DOHH2 (cell line): ENCODE results near the gene TTLL8.

Experiments
- CTCF ChIP-seq: fragments of 200-600 bp; sonication (generic); IDR thresholded peaks from one replicate; pipeline ENCODE4 v1.5.1; 2014; ENCODE audit warnings: antibody characterized with exemption, mild to moderate bottlenecking, low read depth, low read length; ENCODE audit not compliant: poor library complexity, severe bottlenecking
- EZH2phosphoT487 ChIP-seq: fragments of 200-600 bp; sonication (generic); IDR thresholded peaks from 2 replicates; pipeline ENCODE4 v1.6.1; 2017; ENCODE audit warnings: borderline replicate concordance, mild to moderate bottlenecking, antibody characterized with exemption, low read length, moderate library complexity, mixed read lengths

- TF ChIP-seq CTCF (no peak), EZH2phosphoT487 (no peak)
These were observed 23.5 kb upstream of the TTLL8 start for GRCh38 chr22:50081426-50082196.
